MM.1S (cell line): Measurements from ENCODE around the gene PPIP5K1.

Experiments used
- DNase-seq: peaks from one replicate; pipeline ENCODE4 v3.0.0-alpha.2; 2015
- H2AFZ ChIP-seq: fragments of 300-600 bp; sonication (generic); 2 replicates; pipeline ENCODE4 v1.6.0; 2016; ENCODE audit warnings: antibody characterized with exemption, low read length
- H3F3A ChIP-seq: fragments of 300-600 bp; sonication (generic); 2 replicates; pipeline ENCODE4 v1.6.1; 2016; ENCODE audit warnings: mild to moderate bottlenecking, antibody characterized with exemption, low read length, moderate library complexity, mixed read lengths; ENCODE audit not compliant: insufficient read depth
- H3K27ac ChIP-seq: fragments of 300-600 bp; sonication (generic); 2 replicates; pipeline ENCODE4 v1.5.1; 2016; ENCODE audit warnings: mild to moderate bottlenecking, low read length
- H3K27me3 ChIP-seq: fragments of 300-600 bp; sonication (generic); replicated peaks from 2 replicates; pipeline ENCODE4 v1.6.0; 2016; ENCODE audit warnings: low read length; ENCODE audit not compliant: insufficient read depth
- H3K36me3 ChIP-seq: fragments of 300-600 bp; sonication (generic); replicated peaks from 2 replicates; pipeline ENCODE4 v1.6.1; 2016; ENCODE audit warnings: mild to moderate bottlenecking, low read length, mixed read lengths; ENCODE audit not compliant: insufficient read depth
- H3K4me1 ChIP-seq: fragments of 300-600 bp; sonication (generic); 2 replicates; pipeline ENCODE4 v1.6.1; 2016; ENCODE audit warnings: low read length, mixed read lengths
- H3K4me2 ChIP-seq: fragments of 300-600 bp; sonication (generic); 2 replicates; pipeline ENCODE4 v1.6.0; 2016; ENCODE audit warnings: low read depth, low read length
- H3K4me3 ChIP-seq: fragments of 300-600 bp; sonication (generic); 2 replicates; pipeline ENCODE4 v1.5.1; 2016; ENCODE audit warnings: low read length, mixed read lengths
- H3K79me2 ChIP-seq: fragments of 300-600 bp; sonication (generic); 2 replicates; pipeline ENCODE4 v1.6.1; 2016; ENCODE audit warnings: mixed run types, low read length, mixed read lengths
- H3K9ac ChIP-seq: fragments of 300-600 bp; sonication (generic); 2 replicates; pipeline ENCODE4 v1.6.1; 2016; ENCODE audit warnings: low read length, mixed read lengths
- H3K9me2 ChIP-seq: fragments of 300-600 bp; sonication (generic); replicated peaks from 2 replicates; pipeline ENCODE4 v1.6.1; 2016; ENCODE audit warnings: mild to moderate bottlenecking, low read length, mixed read lengths; ENCODE audit not compliant: insufficient read depth
- H3K9me3 ChIP-seq: fragments of 300-600 bp; sonication (generic); replicated peaks from 2 replicates; pipeline ENCODE4 v1.6.1; 2016; ENCODE audit warnings: mild to moderate bottlenecking, low read length, mixed read lengths; ENCODE audit not compliant: insufficient read depth
- H4K20me1 ChIP-seq: fragments of 300-600 bp; sonication (generic); 2 replicates; pipeline ENCODE4 v1.6.1; 2016; ENCODE audit warnings: mild to moderate bottlenecking, low read length, moderate library complexity, mixed read lengths; ENCODE audit not compliant: insufficient read depth
- CTCF ChIP-seq: fragments of 300-600 bp; sonication (generic); IDR thresholded peaks from 2 replicates; pipeline ENCODE4 v1.5.1; 2016; ENCODE audit warnings: antibody characterized with exemption, low read length, mixed read lengths
- EZH2 ChIP-seq: fragments of 300-600 bp; sonication (generic); optimal IDR thresholded peaks from 2 replicates; pipeline ENCODE3; 2017; ENCODE audit warnings: low read depth, mild to moderate bottlenecking, antibody characterized with exemption, low read length, mixed read lengths
- EZH2phosphoT487 ChIP-seq: fragments of 300-600 bp; sonication (generic); IDR thresholded peaks from 2 replicates; pipeline ENCODE4 v1.6.1; 2018; ENCODE audit warnings: antibody characterized with exemption, low read length

PPIP5K1 gene

GRCh38 chr15:43516185-43516584 lies 73.8 kb downstream of the PPIP5K1 start:
- H3K4me2 ChIP-seq, result no peak overlapping the region
- H3K79me2 ChIP-seq, result no peaks in the 10 kb centered on the region
- H3K4me3 ChIP-seq, result no peak overlapping the region
- no peaks in the 10 kb centered on the region for H3K9me2 ChIP-seq
- DNase-seq, result no peak
- H3F3A ChIP-seq, result no peaks in the 10 kb centered on the region
- H3K27me3 ChIP-seq, result peaks cover 17% of the 10 kb centered on the region
- no peak overlapping the region for H2AFZ ChIP-seq
- peaks cover 5% of the 10 kb centered on the region for H3K4me1 ChIP-seq
- H4K20me1 ChIP-seq, result no peaks in the 10 kb centered on the region
- TF ChIP-seq CTCF, result no peak
- no peak for TF ChIP-seq EZH2
- no peak for TF ChIP-seq EZH2phosphoT487
- no peaks in the 10 kb centered on the region for H3K9me3 ChIP-seq
- no peaks in the 10 kb centered on the region for H3K36me3 ChIP-seq
- H3K9ac ChIP-seq, result no peak overlapping the region
- no peak overlapping the region for H3K27ac ChIP-seq

- Histone ChIP-seq H3K4me2 (no peak overlapping the region), H3K27ac (no peak overlapping the region), H3K27me3 (peaks cover 17% of the 10 kb centered on the region)
These were observed 74.3 kb downstream of the PPIP5K1 start for GRCh38 chr15:43515741-43516140.

GRCh38 chr15:43514241-43515057 lies 75.6 kb downstream of the PPIP5K1 start:
- no peak overlapping the region for H2AFZ ChIP-seq
- H3K9me3 ChIP-seq, result no peaks in the 10 kb centered on the region
- H3K36me3 ChIP-seq, result no peaks in the 10 kb centered on the region
- peaks cover 17% of the 10 kb centered on the region for H3K27me3 ChIP-seq
- H3K4me3 ChIP-seq, result no peak overlapping the region
- H4K20me1 ChIP-seq, result no peaks in the 10 kb centered on the region
- H3F3A ChIP-seq, result no peaks in the 10 kb centered on the region
- DNase-seq, result peak; percentile 18
- no peaks in the 10 kb centered on the region for H3K9me2 ChIP-seq
- peaks cover 7% of the 10 kb centered on the region for H3K4me1 ChIP-seq
- no peak overlapping the region for H3K27ac ChIP-seq
- H3K4me2 ChIP-seq, result no peak overlapping the region
- peak; percentile 69 for TF ChIP-seq CTCF
- no peak for TF ChIP-seq EZH2
- no peak overlapping the region for H3K9ac ChIP-seq
- no peaks in the 10 kb centered on the region for H3K79me2 ChIP-seq

More at GRCh38 chr15:43515741-43516140, 74.3 kb downstream of the PPIP5K1 start:
- Histone ChIP-seq H2AFZ (no peak overlapping the region), H3K9me3 (no peaks in the 10 kb centered on the region), H3K36me3 (no peaks in the 10 kb centered on the region), H3K4me3 (no peak overlapping the region), H3F3A (no peaks in the 10 kb centered on the region), H3K79me2 (no peaks in the 10 kb centered on the region), H3K9me2 (no peaks in the 10 kb centered on the region), H3K4me1 (peaks cover 7% of the 10 kb centered on the region), H3K9ac (no peak overlapping the region), H4K20me1 (no peaks in the 10 kb centered on the region)
- DNase-seq, result no peak
- no peak for TF ChIP-seq EZH2

- no peak overlapping the region for H3K4me2 ChIP-seq
- no peaks in the 10 kb centered on the region for H3K9me3 ChIP-seq
- H3K79me2 ChIP-seq, result no peaks in the 10 kb centered on the region
- no peak for DNase-seq
- H3F3A ChIP-seq, result no peaks in the 10 kb centered on the region
- H3K36me3 ChIP-seq, result no peaks in the 10 kb centered on the region
- no peak overlapping the region for H3K9ac ChIP-seq
- H4K20me1 ChIP-seq, result no peaks in the 10 kb centered on the region
- peaks cover 7% of the 10 kb centered on the region for H3K4me1 ChIP-seq
- no peak for TF ChIP-seq EZH2phosphoT487
- no peak for TF ChIP-seq EZH2
- TF ChIP-seq CTCF, result no peak
- no peak overlapping the region for H3K4me3 ChIP-seq
- H2AFZ ChIP-seq, result no peak overlapping the region
- no peaks in the 10 kb centered on the region for H3K9me2 ChIP-seq
- no peak overlapping the region for H3K27ac ChIP-seq
- H3K27me3 ChIP-seq, result peaks cover 12% of the 10 kb centered on the region
These were observed 76.5 kb downstream of the PPIP5K1 start for GRCh38 chr15:43513550-43513949.
